Measurements from ENCODE around the gene JAM2. TPM values are rescaled to one million over a fixed set of nuclear protein-coding genes. Genes with fewer than 3 reads are reported as not detected.

The JAM2 gene
- total RNA-seq, 4 donors from 2014 or later: 28.0 to 52.4 (median 46.7) TPM

GRCh38 chr21:25626757-25627156, 12.3 kb upstream of the JAM2 start:
- 53% methylated on average over 2 of the region's 2 CpGs for WGBS
- Histone ChIP-seq H3K27me3 (no peaks in the 10 kb centered on the region), H3K9me3 (no peaks in the 10 kb centered on the region), H3K4me3 (no peak overlapping the region), H3K4me1 (peaks cover 0 to 11% (median 7%) of the 10 kb centered on the region in 4 donors), H3K36me3 (no peaks in the 10 kb centered on the region), H3K27ac (replicated peaks in 1 of 4) (peak overlapping the region in 2 of 4 donors; percentile 19 to 35)
- no peak for TF ChIP-seq CTCF (IDR thresholded peaks at IDR 0.05)
- peak in 1 of 2 donors; percentile 24 for TF ChIP-seq POLR2AphosphoS5 (IDR thresholded peaks at IDR 0.05)
- intact Hi-C loops (cut with DNase I): no loop called here
- DNase-seq (ENCODE audit: extremely low spot score): peak; percentile 75

- no peaks in the 10 kb centered on the region for H3K9me3 ChIP-seq
- no peaks in the 10 kb centered on the region for H3K36me3 ChIP-seq
- no peak overlapping the region for H3K4me3 ChIP-seq
- 100% methylated on average over 2 of the region's 2 CpGs for WGBS
- peaks cover 0 to under 1% (median 0%) of the 10 kb centered on the region in 4 donors for H3K4me1 ChIP-seq
- DNase-seq (ENCODE audit: extremely low spot score): no peak
- H3K27me3 ChIP-seq: no peaks in the 10 kb centered on the region
- TF ChIP-seq EP300 (IDR thresholded peaks at IDR 0.05) (no peak), CTCF (IDR thresholded peaks at IDR 0.05) (no peak), POLR2AphosphoS5 (IDR thresholded peaks at IDR 0.05) (no peak), POLR2A (IDR thresholded peaks at IDR 0.05; ENCODE audit: low read depth) (no peak)
- intact Hi-C loops (cut with DNase I): no loop called here
- no peak overlapping the region for H3K27ac ChIP-seq (replicated peaks in 1 of 4)
Measured at GRCh38 chr21:25632296-25632695, 6.8 kb upstream of the JAM2 start.

- 77% methylated on average over 8 of the region's 8 CpGs for WGBS
- Histone ChIP-seq H3K9me3 (no peaks in the 10 kb centered on the region), H3K27me3 (no peaks in the 10 kb centered on the region), H3K27ac (replicated peaks in 1 of 4) (no peak overlapping the region), H3K4me3 (no peak overlapping the region), H3K36me3 (no peaks in the 10 kb centered on the region), H3K4me1 (peaks cover 6 to 12% (median 11%) of the 10 kb centered on the region in 4 donors)
- intact Hi-C loops (cut with DNase I): no loop called here
- DNase-seq (ENCODE audit: extremely low spot score): no peak
- no peak for TF ChIP-seq POLR2A (IDR thresholded peaks at IDR 0.05; ENCODE audit: low read depth)
- TF ChIP-seq CTCF (IDR thresholded peaks at IDR 0.05): no peak
- TF ChIP-seq EP300 (IDR thresholded peaks at IDR 0.05): no peak
- TF ChIP-seq POLR2AphosphoS5 (IDR thresholded peaks at IDR 0.05): no peak
Measured at GRCh38 chr21:25635310-25635709, 3.7 kb upstream of the JAM2 start.

GRCh38 chr21:25636727-25637126, 2.3 kb upstream of the JAM2 start:
- Histone ChIP-seq H3K36me3 (no peaks in the 10 kb centered on the region), H3K27me3 (no peaks in the 10 kb centered on the region), H3K4me1 (peaks cover 10 to 25% (median 15%) of the 10 kb centered on the region in 4 donors), H3K27ac (replicated peaks in 1 of 4) (no peak overlapping the region), H3K9me3 (no peaks in the 10 kb centered on the region), H3K4me3 (no peak overlapping the region)
- no peak for TF ChIP-seq POLR2AphosphoS5 (IDR thresholded peaks at IDR 0.05)
- TF ChIP-seq EP300 (IDR thresholded peaks at IDR 0.05): no peak
- no peak for TF ChIP-seq POLR2A (IDR thresholded peaks at IDR 0.05; ENCODE audit: low read depth)
- TF ChIP-seq CTCF (IDR thresholded peaks at IDR 0.05): no peak
- DNase-seq (ENCODE audit: extremely low spot score): no peak
- 87% methylated on average over 2 of the region's 2 CpGs for WGBS
- intact Hi-C loops (cut with DNase I): no loop called here

Data from esophagus muscularis mucosa (tissue), 4 donors.